Activated CD8-positive, alpha-beta T cell treated with anti-CD3 and anti-CD28 coated beads for 36 hours (primary cell): Measurements from ENCODE around the gene PPP1R1A. TPM values are rescaled to one million over a fixed set of nuclear protein-coding genes. Genes with fewer than 3 reads are reported as not detected.

Experiments used
- ATAC-seq: fragments of 200-7000 bp; cut with Tn5 transposase; one replicate; pipeline ENCODE4 v1.10.0; 2021; ENCODE audit warnings: mild to moderate bottlenecking, moderate library complexity
- CTCF ChIA-PET: fragments of 350-600 bp; sonication (Branson Sonifier 250); formaldehyde crosslinking; loops from one replicate; lab custom pipeline; 2021; ENCODE audit warnings: antibody characterized with exemption; lab: Charles Lee
- POLR2A ChIA-PET: fragments of 350-600 bp; sonication (Branson Sonifier 250); formaldehyde crosslinking; loops from one replicate; lab custom pipeline; 2021; ENCODE audit warnings: antibody characterized with exemption; lab: Charles Lee
- DNase-seq: peaks from one replicate; pipeline ENCODE4 v3.0.0-alpha.2; 2020
- H3K27ac Mint-ChIP-seq: one replicate; pipeline ENCODE4 v1.8.0; 2021; ENCODE audit warnings: mild to moderate bottlenecking, mixed read lengths
- H3K27me3 Mint-ChIP-seq: one replicate; pipeline ENCODE4 v1.8.0; 2021; ENCODE audit warnings: mixed read lengths
- H3K36me3 Mint-ChIP-seq: one replicate; pipeline ENCODE4 v1.8.0; 2021; ENCODE audit warnings: low read depth, mixed read lengths
- H3K4me1 Mint-ChIP-seq: one replicate; pipeline ENCODE4 v1.8.0; 2021; ENCODE audit warnings: low read depth, mixed read lengths
- H3K4me3 Mint-ChIP-seq: one replicate; pipeline ENCODE4 v1.8.0; 2021; ENCODE audit warnings: mild to moderate bottlenecking, moderate library complexity, mixed read lengths
- H3K9me3 Mint-ChIP-seq: one replicate; pipeline ENCODE4 v1.8.0; 2021; ENCODE audit warnings: mixed read lengths
- intact Hi-C: fragments of 100-400 bp; cut with micrococcal nuclease; formaldehyde crosslinking; loops from one replicate; pipeline ENCODE4 v1.10.0; 2022
- total RNA-seq, 2 experiments: library from RNA; stranded (reverse); gene quantifications; one replicate each; pipeline ENCODE4 v1.2.3, GENCODE V29; 2021
- TF ChIP-seq, protein P1 (sequence below): fragments of 200-600 bp; IDR thresholded peaks from one replicate; pipeline ENCODE4 v1.8.0; 2022; ENCODE audit warnings: antibody characterized with exemption, mild to moderate bottlenecking

PPP1R1A gene
- total RNA-seq, 2 experiments from 2014 or later, result not detected

DNA sequence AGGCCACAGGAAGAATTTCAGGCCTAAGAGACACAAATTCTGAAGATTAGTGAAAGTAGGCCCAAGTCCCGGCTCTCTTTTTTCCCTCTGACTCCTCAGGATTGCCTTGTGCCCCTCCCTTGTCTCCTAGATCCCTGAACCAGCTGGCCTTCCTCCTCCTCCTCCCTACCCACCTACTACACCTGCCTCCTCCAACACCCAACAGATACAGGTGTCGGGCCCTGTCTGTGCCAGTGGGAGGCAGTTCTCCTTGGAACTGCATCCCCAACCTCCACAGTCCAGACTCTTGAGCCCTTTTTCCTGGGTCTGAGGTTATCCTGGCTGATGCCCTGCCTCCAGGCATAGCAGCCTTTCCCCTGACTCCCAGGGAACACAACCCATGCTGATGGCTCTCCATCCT lies 1.8 kb downstream of the PPP1R1A start:
- intact Hi-C loops, result no loop called here

DNA sequence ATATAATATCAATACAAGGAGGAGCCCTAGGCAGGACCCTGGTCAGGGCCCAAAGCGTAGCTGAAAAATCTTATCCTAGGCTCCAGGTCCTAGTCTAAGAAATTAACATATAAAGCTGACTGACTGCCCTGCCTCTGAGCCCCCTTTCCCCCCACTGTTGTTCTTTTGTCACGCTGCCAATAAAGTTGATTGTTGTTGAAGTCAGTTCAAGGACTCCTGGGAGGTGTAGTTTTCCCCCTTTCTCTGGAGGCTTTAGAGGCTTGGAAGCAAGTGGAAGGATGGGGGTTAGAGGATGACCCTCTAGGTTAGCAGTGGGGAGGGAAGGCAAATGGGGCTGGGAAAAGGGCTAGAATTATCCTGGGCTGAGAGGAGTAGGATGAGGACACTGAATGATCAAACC lies 3.2 kb downstream of the PPP1R1A start:
- TF ChIP-seq, protein P1, sequence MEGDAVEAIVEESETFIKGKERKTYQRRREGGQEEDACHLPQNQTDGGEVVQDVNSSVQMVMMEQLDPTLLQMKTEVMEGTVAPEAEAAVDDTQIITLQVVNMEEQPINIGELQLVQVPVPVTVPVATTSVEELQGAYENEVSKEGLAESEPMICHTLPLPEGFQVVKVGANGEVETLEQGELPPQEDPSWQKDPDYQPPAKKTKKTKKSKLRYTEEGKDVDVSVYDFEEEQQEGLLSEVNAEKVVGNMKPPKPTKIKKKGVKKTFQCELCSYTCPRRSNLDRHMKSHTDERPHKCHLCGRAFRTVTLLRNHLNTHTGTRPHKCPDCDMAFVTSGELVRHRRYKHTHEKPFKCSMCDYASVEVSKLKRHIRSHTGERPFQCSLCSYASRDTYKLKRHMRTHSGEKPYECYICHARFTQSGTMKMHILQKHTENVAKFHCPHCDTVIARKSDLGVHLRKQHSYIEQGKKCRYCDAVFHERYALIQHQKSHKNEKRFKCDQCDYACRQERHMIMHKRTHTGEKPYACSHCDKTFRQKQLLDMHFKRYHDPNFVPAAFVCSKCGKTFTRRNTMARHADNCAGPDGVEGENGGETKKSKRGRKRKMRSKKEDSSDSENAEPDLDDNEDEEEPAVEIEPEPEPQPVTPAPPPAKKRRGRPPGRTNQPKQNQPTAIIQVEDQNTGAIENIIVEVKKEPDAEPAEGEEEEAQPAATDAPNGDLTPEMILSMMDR, result no peak
- CTCF ChIA-PET, result interaction anchor here (0.8 kb wide), 1 partner anchor 11 kb away, joined by 3 read pairs; no protein-coding TSS in a partner anchor
- Mint-ChIP-seq H3K27me3 (peaks cover 44% of the 10 kb centered on the region), H3K4me3 (no peak overlapping the region), H3K36me3 (no peaks in the 10 kb centered on the region), H3K27ac (no peak overlapping the region), H3K4me1 (peaks cover 5% of the 10 kb centered on the region), H3K9me3 (no peaks in the 10 kb centered on the region)
- ATAC-seq (no peak), DNase-seq (no peak)
- POLR2A ChIA-PET, result no interaction called here
- intact Hi-C loops, result no loop called here

More for the DNA sequence above, 1.8 kb downstream of the PPP1R1A start:
- ChIA-PET POLR2A (interaction anchor here (0.8 to 1.0 kb wide), 2 partner anchors 9 to 16 kb away, joined by 3 to 4 read pairs; no protein-coding TSS in a partner anchor), CTCF (interaction anchor here (1.7 to 2.5 kb wide), 2 partner anchors 10 to 93 kb away, joined by 4 to 13 read pairs; no protein-coding TSS in a partner anchor)
- DNase-seq (no peak), ATAC-seq (no peak)
- Mint-ChIP-seq H3K4me1 (peaks cover 5% of the 10 kb centered on the region), H3K9me3 (no peaks in the 10 kb centered on the region), H3K36me3 (no peaks in the 10 kb centered on the region), H3K27me3 (peaks cover 56% of the 10 kb centered on the region), H3K4me3 (no peak overlapping the region), H3K27ac (no peak overlapping the region)
- TF ChIP-seq, protein P1, result no peak

DNA sequence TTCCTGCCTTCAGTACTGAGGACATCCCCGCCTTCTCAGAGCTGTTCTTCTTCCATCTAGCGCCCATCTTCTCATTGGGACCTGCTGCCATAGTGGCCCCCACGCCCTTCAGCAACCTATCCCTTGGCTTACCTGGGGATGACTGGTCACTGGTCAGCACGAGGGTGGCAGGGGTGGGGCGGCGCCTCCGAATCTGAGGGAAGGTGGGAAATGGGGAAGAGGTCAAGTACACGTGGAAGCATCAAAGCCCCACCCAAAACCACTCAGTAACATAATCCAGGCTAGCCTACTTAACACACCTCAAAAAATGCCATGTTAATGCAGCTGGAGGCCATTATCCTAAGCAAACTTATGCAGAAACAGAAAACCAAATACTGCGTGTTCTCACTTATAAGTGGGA lies 4.3 kb downstream of the PPP1R1A start:
- Mint-ChIP-seq H3K27me3 (peaks cover 33% of the 10 kb centered on the region), H3K36me3 (no peaks in the 10 kb centered on the region), H3K9me3 (no peaks in the 10 kb centered on the region), H3K4me1 (peaks cover 8% of the 10 kb centered on the region), H3K27ac (no peak overlapping the region), H3K4me3 (no peak overlapping the region)
- TF ChIP-seq, protein P1, result no peak
- no peak for ATAC-seq
- intact Hi-C loops, result no loop called here
- no peak for DNase-seq
- ChIA-PET POLR2A (no interaction called here), CTCF (interaction anchor here (1.4 to 13.0 kb wide), 3 partner anchors 9 to 15 kb away, joined by 3 to 120 read pairs (median 6); no protein-coding TSS in a partner anchor)

DNA sequence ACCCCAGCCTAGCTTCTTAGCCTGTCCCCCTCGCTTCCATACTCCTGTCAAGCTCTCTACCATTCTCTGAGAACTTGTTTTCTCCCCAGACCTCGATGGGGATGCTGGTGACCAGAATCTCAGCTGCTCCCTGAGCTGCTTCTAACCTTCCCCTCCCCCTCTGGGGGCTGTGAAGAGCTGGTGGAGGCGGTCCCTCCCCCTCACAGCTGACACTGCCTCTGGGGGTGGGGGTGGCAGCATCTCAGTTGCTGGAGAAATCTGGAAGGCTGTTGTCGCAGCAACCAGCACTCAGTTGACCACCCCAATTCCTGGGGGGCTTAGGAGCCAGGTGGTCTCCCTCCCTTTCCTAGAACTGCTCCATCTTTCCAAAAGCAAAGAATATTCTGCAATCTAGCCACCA lies 4.7 kb downstream of the PPP1R1A start:
- Mint-ChIP-seq H3K36me3 (no peaks in the 10 kb centered on the region), H3K4me1 (peaks cover 5% of the 10 kb centered on the region), H3K27ac (no peak overlapping the region), H3K9me3 (no peaks in the 10 kb centered on the region), H3K4me3 (no peak overlapping the region), H3K27me3 (peaks cover 29% of the 10 kb centered on the region)
- ChIA-PET POLR2A (no interaction called here), CTCF (interaction anchor here (1.4 to 13.0 kb wide), 3 partner anchors 9 to 15 kb away, joined by 3 to 120 read pairs (median 6); no protein-coding TSS in a partner anchor)
- DNase-seq (no peak), ATAC-seq (no peak)
- intact Hi-C loops, result no loop called here
- TF ChIP-seq, protein P1, result no peak

DNA sequence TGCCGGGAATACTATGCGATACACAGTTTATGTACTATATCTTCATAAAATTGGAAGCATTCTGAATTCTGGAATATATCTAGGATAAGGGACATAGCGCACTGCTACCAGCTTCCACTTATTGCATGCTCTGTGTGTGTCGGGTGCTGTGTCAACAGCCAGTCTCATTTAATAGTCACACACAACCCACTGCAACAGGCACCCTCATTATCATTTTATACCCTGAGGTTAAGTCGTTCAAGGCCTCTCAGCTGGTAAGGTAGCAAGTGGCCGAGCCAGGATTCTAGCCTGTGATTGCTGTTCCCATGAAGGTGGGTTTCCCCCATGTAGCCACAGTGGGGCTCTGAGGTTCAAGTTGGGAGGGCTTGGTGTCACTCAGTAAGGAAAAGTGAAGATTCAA lies 7.0 kb downstream of the PPP1R1A start:
- TF ChIP-seq, protein P1, result no peak
- H3K27ac Mint-ChIP-seq, result no peak overlapping the region
- H3K36me3 Mint-ChIP-seq, result no peaks in the 10 kb centered on the region
- H3K9me3 Mint-ChIP-seq, result no peaks in the 10 kb centered on the region
- ATAC-seq (no peak), DNase-seq (no peak)
- peaks cover 13% of the 10 kb centered on the region for H3K27me3 Mint-ChIP-seq
- ChIA-PET POLR2A (no interaction called here), CTCF (interaction anchor here (2.9 to 13.0 kb wide), 2 partner anchors 11 to 18 kb away, joined by 15 to 120 read pairs; no protein-coding TSS in a partner anchor)
- H3K4me1 Mint-ChIP-seq, result peaks cover 5% of the 10 kb centered on the region
- no peak overlapping the region for H3K4me3 Mint-ChIP-seq
- intact Hi-C loops, result no loop called here
